ENCODE data around the gene CCDC40. TPM values are rescaled to one million over a fixed set of nuclear protein-coding genes. Genes with fewer than 3 reads are reported as not detected.

Gene CCDC40
- total and polyA plus RNA-seq, 2 of the 13 experiments (the other 11 are each of a cell fraction or from before 2014, with no cell fraction given) = 4.1 to 5.5 TPM

GRCh38 chr17:80071116-80071841 lies 34.8 kb downstream of the CCDC40 start (continued):
- TF ChIP-seq GRHL1 (CRISPR knock-in tag; conservative IDR thresholded peaks at IDR 0.05) = no peak
- TF ChIP-seq LCORL (IDR thresholded peaks at IDR 0.05) = no peak
- peak; percentile 54 for TF ChIP-seq LCORL (CRISPR knock-in tag; IDR thresholded peaks at IDR 0.05)
- TF ChIP-seq ZNF430 (CRISPR knock-in tag; IDR thresholded peaks at IDR 0.05) = peak; percentile 57; the same call in 1 of the 2 replicates
- TF ChIP-seq HMGXB4 (CRISPR knock-in tag; IDR thresholded peaks at IDR 0.05; ENCODE audit: borderline replicate concordance in 1 of 2, low read depth in 1 of 2) = peak in 1 of 2 experiments; percentile 47; a peak in 1 of 4 replicates
- peak; percentile 15; the same call in 1 of the 2 replicates for TF ChIP-seq ZNF546 (CRISPR knock-in tag; conservative IDR thresholded peaks at IDR 0.05)
- peak; percentile 32; the same call in 1 of the 2 replicates for TF ChIP-seq HNF4A (CRISPR knock-in tag; IDR thresholded peaks at IDR 0.05)
- TF ChIP-seq SAP130 (CRISPR knock-in tag; IDR thresholded peaks at IDR 0.05; ENCODE audit: low read depth) = peak; percentile 44; the same call in 1 of the 2 replicates

GRCh38 chr17:80072410-80072809 lies 36.0 kb downstream of the CCDC40 start:
- ATAC-seq (no peak), FAIRE-seq (no peak), DNase-seq (ENCODE audit: low spot score) (no peak)
- WGBS (ENCODE audit: low lambda C conversion rate) = 85% methylated on average over 6 of the region's 6 CpGs
- Histone ChIP-seq H3K9me3 (ENCODE audit: low read length) (no peaks in the 10 kb centered on the region), H2AFZ (ENCODE audit: low read length) (no peak overlapping the region), H4K20me1 (ENCODE audit: insufficient read depth, low read length) (no peaks in the 10 kb centered on the region), H3K4me3 (replicated peaks in 1 of 3; ENCODE audit: insufficient read depth in 1 of 3, low read depth in 2 of 3, low read length in 3 of 3) (no peak overlapping the region), H3K27me3 (ENCODE audit: control insufficient read depth in 1 of 2, insufficient read depth in 2 of 2, low read length in 2 of 2) (no peaks in the 10 kb centered on the region; a peak in 1 of 5 replicates), H3K4me2 (ENCODE audit: low read depth, low read length) (no peak overlapping the region), H3K4me1 (ENCODE audit: insufficient read depth, low read length) (peaks cover 48% of the 10 kb centered on the region), H3K79me2 (ENCODE audit: insufficient read depth, low read length) (no peaks in the 10 kb centered on the region), H3K9ac (ENCODE audit: insufficient read depth, low read depth, low read length) (no peak overlapping the region), H3K36me3 (replicated peaks in 1 of 2; ENCODE audit: control insufficient read depth in 1 of 2, insufficient read depth in 2 of 2, low read length in 2 of 2) (no peaks in the 10 kb centered on the region), H3K27ac (ENCODE audit: extremely low read length, insufficient read depth, low read length) (no peak overlapping the region)
- TF ChIP-seq ZSCAN21 (CRISPR knock-in tag; IDR thresholded peaks at IDR 0.05; ENCODE audit: borderline replicate concordance) (no peak), ZNF44 (CRISPR knock-in tag; IDR thresholded peaks at IDR 0.05) (no peak), ZNF33A (CRISPR knock-in tag; IDR thresholded peaks at IDR 0.05; ENCODE audit: borderline replicate concordance) (no peak), NFYB (CRISPR knock-in tag; IDR thresholded peaks at IDR 0.05) (no peak)
- ChIA-PET POLR2A (interaction anchor here (1.0 kb wide), 1 partner anchor 79 kb away, joined by 4 read pairs; no protein-coding TSS in a partner anchor), CTCF (ENCODE audit: low intra/inter-chr PET ratio, low total read pairs) (no interaction called here)
- no TSS peak for BruUV-seq (replicated peaks)
- in situ Hi-C loops (cut with HindIII; ENCODE audit: extremely low pct_ligation_motif_present, low pct_unique_long_range_greater_than_20kb) (no loop called here), intact Hi-C loops (cut with micrococcal nuclease; ENCODE audit: unreplicated experiment) (loop anchor here (5.0 kb wide), 1 partner anchor 35 kb away; the partner anchor contains the start of genes CCDC40 and TBC1D16)
